ENCODE measurements around the gene ITIH3.
A peak's percentile ranks its signal among the peaks of the same experiment; 100 is the strongest.

Gene ITIH3

DNA sequence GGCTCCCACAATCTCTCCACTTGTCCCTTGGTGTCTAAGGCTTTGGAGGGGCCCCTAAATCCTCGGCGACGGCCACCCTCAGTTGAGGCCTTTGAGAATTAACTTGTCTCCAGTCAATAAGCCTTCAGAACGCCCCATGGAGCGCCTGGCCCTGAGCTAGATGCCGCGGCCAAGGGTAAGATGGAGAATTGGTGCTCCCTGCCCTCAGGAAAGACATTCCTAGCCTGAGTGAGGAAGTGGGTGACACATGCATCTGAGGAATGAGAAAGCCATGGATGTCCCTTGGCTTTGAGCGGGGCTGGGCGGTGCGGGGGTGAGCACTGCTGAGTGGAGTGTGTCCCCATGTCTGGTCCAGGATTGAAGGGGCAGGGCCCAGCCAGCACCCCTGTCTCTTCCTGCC, 22.6 kb downstream of the ITIH3 start:
- H3K4me3 ChIP-seq (ENCODE audit: low read depth, low read length): no peak overlapping the region
- DNase-seq (ENCODE audit: low read depth): no peak

DNA sequence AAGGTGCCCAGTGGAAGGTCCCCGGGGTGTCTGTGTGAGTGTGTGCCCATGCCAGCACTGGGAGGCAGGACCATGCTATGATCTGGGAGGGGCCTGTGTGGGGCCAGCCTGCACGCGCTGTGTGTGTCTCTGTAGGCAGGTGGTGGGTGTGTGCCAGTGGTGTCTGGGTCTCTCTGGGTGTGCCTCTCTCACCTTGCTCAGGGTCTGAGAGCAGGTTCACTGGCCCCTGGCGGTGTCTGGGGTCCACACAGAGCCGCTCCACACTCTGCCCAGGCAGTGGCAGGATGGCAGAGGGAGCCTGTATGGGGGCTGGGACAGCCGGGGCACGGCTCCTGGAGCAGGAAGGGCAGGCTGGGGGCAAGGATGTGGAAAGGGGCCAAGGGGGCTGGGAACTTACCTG, 23.3 kb downstream of the ITIH3 start:
- no peak for DNase-seq (ENCODE audit: low read depth)
- H3K4me3 ChIP-seq (ENCODE audit: low read depth, low read length): no peak overlapping the region

DNA sequence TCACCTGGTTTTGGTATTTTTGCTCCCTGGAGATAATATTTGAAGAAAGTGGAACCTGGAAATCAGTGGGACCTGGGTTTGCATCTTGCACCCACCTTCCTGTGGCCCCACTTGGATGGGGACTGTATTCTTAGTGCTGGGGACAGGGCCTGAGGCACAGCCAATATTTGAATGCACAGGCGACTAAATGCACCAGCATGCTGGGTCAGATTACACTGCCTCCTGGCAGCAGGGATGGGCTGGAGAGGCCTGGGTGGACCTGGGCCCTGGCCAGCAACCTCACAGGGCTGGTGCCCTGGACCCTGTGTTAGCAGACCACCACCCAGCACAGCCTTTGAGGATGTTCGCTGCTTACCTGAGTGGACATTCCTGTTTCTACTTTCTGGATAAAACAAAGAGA, 25.3 kb downstream of the ITIH3 start:
- DNase-seq (ENCODE audit: low read depth): no peak
- H3K4me3 ChIP-seq (ENCODE audit: low read depth, low read length): no peak overlapping the region

DNA sequence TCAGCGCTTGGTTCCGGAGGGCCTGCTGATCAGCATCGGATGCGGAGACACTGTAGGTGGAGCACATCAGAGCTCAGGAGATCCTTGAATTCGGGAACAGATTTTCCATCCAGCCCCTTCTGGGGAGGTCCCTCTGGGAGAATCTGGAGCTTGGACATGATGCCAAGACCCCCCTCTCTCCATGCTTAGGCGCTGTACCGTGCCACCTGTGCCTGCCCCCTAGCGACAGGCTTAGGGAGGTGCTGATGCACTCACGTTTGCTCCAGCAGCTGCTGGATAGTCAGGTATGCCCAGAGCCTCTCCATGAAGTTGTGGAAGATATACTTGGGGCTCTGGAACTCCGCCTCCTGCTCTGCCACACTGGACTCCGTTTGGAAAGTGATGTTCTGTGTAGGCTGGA, 26.1 kb downstream of the ITIH3 start:
- DNase-seq (ENCODE audit: low read depth): no peak
- H3K4me3 ChIP-seq (ENCODE audit: low read depth, low read length): no peak overlapping the region

DNA sequence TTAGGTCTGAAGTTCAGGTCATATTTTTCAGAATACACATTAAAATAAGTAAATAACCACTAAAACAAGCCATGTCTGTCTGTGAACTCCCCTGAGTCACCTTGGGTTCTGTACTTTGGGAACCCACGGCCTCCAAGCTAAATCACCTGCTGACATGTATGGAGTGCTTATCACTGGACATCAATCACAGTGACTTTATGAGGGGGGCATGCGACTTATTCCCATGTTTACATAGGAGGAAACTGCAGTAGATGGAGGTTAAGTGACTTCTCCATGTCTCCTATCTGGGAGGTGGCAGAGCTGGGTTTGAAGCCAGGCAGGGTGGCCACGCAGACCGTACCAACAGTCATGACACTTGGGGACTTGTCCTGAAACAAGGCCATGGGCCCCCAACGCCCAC, 27.8 kb downstream of the ITIH3 start:
- no peak for DNase-seq (ENCODE audit: low read depth)
- H3K4me3 ChIP-seq (ENCODE audit: low read depth, low read length): no peak overlapping the region

DNA sequence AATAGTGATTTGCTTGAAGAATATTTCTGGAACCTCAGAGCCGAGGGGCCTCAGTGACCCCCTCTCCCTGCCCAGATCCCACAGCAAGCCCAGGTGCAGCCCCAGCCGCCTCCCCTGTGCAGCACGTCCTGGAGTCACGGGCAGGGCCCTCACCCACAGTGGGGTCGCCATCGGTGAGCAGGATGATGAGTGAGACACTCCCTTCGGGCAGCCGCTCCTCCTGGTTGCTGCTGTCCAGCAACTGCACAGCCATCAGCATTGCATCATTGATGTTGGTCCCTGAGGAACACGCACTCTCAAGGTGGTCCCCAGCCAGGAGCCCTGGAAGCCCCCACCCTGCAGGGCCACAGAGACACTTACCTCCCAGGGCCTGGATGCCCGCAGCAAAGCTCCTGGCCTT, 29.4 kb downstream of the ITIH3 start:
- no peak overlapping the region for H3K4me3 ChIP-seq (ENCODE audit: low read depth, low read length)
- DNase-seq (ENCODE audit: low read depth): no peak

DNA sequence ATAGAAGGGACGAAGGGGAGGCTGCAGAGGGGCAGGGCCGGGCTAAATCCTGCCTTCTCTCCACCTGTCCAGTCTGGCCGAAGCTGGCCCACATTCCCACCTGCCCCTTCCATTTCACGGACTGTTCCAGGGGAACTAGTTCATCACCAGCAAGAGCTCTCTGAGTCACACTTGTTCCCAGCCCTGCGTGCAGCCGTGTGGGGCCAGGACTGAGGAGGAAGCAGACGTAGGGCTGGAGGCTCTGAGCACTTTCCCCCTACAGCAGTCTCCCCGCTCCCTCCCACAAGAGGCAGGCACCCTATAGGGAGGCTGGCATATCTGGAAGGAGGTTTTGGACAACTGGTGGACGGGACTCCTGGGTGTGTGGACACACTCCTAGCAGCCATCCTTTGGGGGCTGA, 32.8 kb downstream of the ITIH3 start:
- no peak overlapping the region for H3K4me3 ChIP-seq (ENCODE audit: low read depth, low read length)
- no peak for DNase-seq (ENCODE audit: low read depth)

DNA sequence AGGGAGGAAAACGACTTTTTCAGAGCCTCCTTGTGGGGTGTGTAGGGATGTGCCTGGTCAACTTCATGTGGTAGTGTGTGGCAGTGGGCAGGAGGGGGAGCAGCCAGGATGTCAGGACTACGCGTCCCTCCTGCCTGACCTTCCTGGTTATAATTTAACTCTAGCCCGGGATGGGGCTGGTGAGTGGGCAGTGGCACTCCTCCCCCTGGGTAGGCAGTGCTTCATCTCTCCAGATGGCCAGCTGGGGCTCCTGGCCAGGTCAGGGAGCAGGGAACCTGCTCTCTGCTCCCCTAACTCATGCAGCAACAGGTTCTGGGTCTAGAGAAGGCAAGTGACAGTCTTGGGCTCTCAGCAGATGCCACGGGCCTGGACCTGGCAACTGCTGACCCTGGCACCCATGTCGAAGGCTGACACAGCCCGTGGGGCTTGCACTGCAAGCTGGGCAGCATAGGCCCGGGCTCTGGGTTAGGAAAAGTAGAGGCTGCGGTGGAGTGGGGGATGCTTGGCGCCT, 33.3 kb downstream of the ITIH3 start:
- no peak for DNase-seq (ENCODE audit: low read depth)
- no peak overlapping the region for H3K4me3 ChIP-seq (ENCODE audit: low read depth, low read length)

DNA sequence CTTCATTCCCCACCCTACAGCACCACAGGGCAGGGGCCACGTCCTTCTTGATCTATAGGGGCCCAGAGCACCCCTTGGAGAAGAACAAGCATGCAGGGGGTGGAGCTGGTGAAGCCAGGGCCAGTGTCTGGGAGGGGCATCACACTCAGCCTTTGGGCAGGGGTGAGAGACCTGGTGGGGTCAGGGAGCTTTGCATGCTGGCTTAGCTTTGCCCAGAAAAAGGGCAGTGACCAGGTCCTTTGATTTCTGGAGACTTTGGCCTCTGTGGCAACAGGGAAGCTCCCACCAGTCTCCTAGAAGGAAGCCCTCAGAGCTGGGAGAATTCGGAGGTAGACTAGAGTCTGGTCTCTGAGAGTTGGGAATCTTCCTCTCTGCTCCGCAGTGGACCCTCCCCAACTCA, 34.9 kb downstream of the ITIH3 start:
- no peak for DNase-seq (ENCODE audit: low read depth)
- no peak overlapping the region for H3K4me3 ChIP-seq (ENCODE audit: low read depth, low read length)

DNA sequence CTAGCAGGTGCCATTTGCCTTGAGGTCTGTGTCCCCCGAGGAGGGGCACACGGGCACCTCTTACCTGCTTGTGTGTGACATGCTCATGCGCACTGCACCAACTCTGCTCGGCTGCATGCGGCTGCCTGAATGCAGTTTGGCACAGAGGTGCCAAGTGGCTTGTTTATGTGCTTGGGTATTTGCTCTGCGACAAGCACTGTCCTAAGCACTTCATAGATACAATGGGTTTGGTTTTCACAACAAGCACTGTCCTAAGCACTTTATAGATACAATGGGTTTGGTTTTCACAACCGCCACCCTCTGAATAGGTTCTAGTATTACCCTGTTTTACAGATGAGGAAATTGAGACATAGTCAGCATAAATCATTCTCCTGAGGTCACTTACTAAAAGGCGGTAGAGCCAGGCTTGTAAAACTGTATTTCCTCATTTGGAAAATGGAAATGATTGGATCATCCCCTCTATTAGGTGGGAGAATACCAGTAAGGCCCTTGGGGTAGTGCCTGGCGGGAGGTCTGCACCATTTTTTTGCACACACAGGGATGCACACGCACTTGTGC, 35.4 kb downstream of the ITIH3 start:
- H3K4me3 ChIP-seq (ENCODE audit: low read depth, low read length): no peak overlapping the region
- DNase-seq (ENCODE audit: low read depth): no peak

DNA sequence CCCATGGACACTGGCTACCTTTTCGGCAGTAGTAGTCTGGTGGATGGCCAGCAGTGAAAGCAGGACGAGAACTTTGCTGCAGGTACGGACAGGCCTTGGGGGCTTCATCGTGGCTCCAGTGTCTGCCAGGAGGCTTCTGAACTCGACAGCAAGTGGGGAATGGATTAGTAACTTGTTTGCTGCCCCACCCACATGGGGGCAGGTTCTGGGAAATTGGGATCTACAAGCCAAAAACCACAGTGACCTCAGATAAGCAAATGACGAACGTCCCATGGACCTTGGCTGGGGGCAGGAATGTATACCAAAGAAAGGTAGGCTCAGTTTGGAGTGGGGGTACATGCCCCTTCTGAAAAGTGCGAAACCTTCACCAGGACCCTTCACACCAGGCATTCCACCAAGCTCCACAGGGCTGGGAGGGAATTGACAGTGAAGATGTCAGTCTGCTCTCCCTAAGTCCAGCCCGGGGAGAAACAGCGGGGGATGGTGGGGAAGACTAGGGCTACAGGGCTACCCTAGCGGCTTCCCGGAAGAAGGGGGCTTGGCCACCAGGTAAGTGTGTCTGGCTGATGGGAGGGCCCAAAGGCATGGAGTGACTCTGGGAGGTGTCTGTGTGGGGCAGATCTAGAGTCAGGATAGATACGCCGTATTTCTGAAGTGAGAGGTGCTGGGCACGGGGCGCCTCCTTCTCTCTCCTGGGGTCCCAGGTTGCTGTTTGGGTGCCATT, 36.1 kb downstream of the ITIH3 start, which contains the start of gene ITIH4:
TSS of gene ITIH4 (minus strand) at position 138 of the 724 bp plus-strand sequence. CDS start at position 108, 30 bp downstream.
- DNase-seq (ENCODE audit: low read depth): no peak
- no peak within 1 kb of the TSS for H3K4me3 ChIP-seq (ENCODE audit: low read depth, low read length)

DNA sequence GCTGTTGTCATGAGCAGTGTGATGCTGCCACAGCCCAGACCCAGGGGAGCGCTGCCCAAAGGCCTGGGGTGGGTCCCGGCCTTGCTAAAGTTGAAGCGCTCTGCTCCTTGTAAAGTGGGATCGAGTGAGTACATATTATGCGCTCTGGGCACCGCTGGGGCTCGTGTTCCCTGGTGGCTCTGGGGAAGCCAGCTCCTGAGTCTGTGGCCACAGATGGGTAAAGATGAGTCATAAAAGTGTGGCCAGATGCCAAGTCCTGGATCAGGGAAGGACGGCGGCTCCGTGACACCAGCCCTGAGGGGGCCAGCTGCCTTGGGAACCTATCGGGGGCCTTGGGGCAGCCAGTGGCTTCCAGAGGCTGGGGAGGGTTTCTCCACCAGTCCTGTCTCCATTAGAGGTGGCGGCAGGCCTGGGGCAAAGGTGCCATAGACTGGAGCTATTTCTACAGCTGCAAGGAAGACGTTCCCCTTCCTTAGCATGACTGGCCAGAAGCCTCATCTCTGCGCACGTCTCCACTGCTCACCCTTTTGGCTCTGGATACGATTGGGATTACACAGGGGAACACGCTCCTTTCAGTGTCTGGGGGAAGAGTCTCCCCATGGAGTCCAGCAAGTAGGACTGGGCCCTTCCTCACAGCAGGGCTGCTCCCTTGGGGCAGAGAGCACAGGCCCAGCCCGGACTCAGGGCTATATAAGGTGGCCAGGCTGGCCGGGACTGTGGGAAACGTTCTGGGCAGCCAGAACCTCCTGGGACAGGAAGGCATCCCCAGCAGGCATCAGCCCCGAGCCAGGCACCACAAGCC, 37.1 kb downstream of the ITIH3 start:
- DNase-seq (ENCODE audit: low read depth): peak; percentile 48
- no peak overlapping the region for H3K4me3 ChIP-seq (ENCODE audit: low read depth, low read length)

DNA sequence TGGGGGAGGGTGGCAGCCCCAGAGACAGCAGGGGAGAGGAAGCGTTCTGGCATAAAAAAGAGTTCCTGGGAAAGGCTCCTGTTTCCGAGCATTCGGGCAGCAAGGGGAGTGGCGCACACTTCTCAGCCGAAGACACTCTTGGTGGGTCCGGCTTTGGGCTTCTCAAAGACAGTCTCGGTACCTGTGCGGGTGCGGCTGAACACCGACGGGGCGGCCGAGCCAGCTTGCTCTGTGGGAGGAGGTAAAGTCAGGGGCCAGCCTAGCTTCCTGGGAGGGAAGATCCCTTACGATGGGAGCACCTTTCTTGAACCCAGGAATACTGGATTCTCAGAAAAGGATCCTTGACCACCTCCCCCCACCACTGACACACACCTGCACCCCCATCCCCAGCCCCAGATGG, 38.6 kb downstream of the ITIH3 start:
- no peak for DNase-seq (ENCODE audit: low read depth)
- H3K4me3 ChIP-seq (ENCODE audit: low read depth, low read length): no peak overlapping the region

DNA sequence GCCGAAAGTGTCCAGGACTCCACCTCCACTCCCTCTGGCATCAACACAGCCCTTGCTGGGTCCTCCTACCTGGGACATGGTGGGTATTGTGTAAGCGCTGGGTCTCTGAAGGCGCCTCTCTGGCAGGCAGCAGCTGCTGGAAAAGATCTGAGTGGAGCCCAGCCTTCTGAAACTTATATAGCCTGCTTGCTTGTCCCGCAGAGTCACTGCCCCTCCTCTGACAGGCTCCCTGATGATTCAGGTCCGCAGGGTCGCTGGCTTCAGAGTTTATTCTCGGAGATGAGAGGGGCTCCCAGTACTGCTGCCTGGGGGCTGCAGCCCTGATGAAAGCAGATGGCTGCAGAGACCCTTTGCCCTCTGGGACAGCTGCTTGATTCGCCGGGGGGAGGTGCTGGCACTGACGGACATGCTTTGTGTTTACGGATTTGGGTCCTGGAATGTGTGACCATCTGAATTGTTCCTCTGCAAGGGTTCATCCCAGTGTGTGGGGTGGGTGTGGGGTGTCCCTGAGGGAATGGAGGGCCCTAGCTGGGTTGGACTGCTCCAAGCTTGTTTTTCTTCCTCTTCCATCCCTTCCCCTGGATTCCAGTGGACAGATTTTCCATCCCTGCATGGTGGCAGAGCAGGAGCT, 40.4 kb downstream of the ITIH3 start, which contains the start of gene MUSTN1:
TSS of gene MUSTN1 (minus strand) at position 149 of the 631 bp plus-strand sequence. CDS start at position 78, 71 bp downstream.
- DNase-seq (ENCODE audit: low read depth): peak; percentile 19
- H3K4me3 ChIP-seq (ENCODE audit: low read depth, low read length): no peak within 1 kb of the TSS

DNA sequence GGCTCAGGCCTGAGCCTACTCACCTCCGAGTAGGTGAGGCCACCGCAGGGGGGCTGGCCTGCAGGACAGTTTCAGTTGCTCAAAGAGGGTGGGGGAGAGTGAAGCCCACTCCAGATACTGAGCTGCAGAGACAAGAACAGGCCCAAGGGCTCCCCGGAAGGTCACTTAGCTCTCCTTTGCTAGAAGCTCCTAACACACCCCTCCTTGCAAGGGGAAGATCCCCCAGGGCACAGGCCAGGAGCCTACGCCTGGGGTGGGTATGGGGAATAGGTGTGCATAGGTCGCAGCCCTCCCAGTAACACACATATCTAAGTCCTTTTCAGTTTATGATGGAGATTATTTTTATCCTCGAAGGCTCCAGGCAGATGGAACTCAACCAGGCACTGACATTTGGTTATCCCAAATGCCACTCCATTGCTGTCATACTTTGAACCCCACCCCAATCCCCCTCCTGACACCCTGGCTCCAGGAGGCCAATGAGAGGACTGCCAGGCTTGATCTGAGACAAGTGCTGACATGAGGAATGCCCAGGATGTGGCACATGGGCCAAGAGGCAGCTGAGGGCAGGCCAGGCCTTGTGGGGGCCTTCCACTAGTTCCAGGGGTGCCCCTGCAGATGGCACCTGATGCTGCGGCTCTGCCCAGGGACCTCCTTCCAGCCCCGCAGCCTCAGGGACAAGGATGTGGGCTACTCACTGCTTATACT, 41.3 kb downstream of the ITIH3 start:
- H3K4me3 ChIP-seq (ENCODE audit: low read depth, low read length): no peak overlapping the region
- no peak for DNase-seq (ENCODE audit: low read depth)

DNA sequence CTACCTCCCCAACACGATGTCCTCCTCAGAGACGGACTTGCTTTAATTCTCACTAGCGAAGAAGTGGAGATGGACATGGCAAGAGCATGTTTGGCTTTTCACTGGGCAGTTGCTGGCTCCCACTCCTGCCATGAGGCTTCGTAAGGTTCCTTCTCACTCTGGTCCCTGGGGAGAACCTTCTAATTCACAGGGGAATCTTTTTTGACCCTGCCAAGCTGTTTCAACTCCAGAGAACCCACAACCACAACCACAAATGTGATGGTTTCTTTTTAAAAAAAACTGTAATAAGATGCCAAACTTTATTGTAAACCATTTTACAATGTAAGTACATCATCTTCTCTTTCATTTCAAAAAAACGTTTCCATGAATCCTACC, 41.9 kb downstream of the ITIH3 start:
- no peak overlapping the region for H3K4me3 ChIP-seq (ENCODE audit: low read depth, low read length)
- DNase-seq (ENCODE audit: low read depth): no peak

DNA sequence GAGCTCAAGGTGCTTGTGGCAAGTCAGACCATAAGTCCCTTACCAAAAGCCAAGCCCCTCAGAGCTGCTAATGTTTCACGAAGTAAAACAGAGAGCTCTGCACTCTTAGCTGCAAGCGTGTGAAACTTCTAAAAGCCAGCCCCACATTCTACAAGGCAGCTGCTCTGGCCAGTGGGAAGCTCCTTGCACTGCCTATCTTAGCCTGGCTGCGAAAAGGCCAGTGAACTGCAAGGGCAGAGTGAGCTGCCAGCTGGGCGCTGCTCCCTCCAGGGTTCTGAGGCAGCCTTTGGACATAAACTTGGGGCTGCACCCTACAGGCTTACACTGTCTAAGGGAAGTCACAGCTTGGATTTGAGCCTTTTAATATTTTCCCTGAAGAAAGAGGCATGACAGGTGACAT, 42.4 kb downstream of the ITIH3 start:
- no peak overlapping the region for H3K4me3 ChIP-seq (ENCODE audit: low read depth, low read length)
- DNase-seq (ENCODE audit: low read depth): no peak

DNA sequence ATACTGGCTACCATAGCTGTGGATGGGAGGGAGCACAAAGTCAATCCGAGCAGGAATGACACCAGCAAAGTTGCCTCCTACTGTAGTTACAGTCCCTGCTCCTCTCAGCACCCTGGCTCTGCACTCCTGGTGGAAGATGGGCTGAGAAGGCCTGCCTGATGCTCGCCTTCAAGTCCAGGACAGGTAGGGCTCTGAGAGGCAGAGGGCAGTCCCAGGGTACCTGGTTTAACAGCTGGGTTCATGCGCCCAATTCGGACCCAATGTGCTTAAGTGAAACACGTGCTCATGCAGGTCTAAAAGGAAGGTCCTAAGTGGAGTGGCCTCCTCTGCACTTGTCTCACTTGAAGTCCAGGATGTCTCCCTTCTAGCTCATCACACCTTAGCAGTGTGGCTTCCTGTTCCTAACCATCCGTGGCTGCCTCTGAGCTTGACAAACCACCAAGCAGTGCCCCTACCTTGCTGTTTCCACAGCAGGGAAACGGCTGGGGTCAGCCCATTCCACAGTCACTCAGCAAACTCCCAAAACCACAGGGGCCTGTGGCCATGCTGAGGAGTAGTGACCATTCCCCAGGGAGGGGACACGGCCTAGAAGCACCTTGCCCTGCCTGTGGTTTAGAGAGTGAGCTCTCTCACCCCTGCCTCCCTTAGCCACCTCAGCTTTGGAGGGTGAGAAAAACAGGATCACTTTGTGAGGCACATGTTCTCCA, 44.1 kb downstream of the ITIH3 start:
- DNase-seq (ENCODE audit: low read depth): no peak
- no peak overlapping the region for H3K4me3 ChIP-seq (ENCODE audit: low read depth, low read length)

DNA sequence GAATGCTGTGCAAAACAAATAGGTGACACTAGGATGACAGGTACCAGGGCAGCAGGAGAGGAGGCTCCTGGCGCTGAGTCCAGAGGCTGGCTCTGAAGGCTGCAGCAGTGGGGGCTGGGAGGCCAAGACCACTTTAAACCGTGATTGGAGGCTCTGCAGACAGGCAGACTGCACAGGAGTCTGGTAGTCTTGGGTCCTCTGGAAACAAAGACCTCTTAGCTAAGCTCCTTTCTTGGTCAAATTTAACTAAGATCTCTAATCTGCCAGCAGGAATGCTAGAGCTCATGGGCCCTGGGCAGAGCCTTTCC, 44.6 kb downstream of the ITIH3 start:
- DNase-seq (ENCODE audit: low read depth): no peak
- no peak overlapping the region for H3K4me3 ChIP-seq (ENCODE audit: low read depth, low read length)
